ENCODE results near the gene ASTN2.

ASTN2 gene

GRCh38 chr9:117395151-117395650, 19.7 kb downstream of the ASTN2 start:
- Histone ChIP-seq H3K9ac (no peak overlapping the region), H4K20me1 (ENCODE audit: insufficient read depth) (no peaks in the 10 kb centered on the region), H3K27ac (no peak overlapping the region), H3K4me2 (no peak overlapping the region), H2AFZ (ENCODE audit: low read depth) (no peak overlapping the region), H3K4me3 (IDR thresholded peaks at IDR 0.05; ENCODE audit: insufficient read depth, low read depth, low read length) (no peak overlapping the region), H3K36me3 (ENCODE audit: insufficient read depth) (no peaks in the 10 kb centered on the region), H3K27me3 (ENCODE audit: insufficient read depth, low read depth) (no peaks in the 10 kb centered on the region), H3K4me1 (ENCODE audit: low read depth, poor library complexity, severe bottlenecking) (no peaks in the 10 kb centered on the region), H3K79me2 (ENCODE audit: insufficient read depth, low read depth) (no peaks in the 10 kb centered on the region)
- no peak for TF ChIP-seq CTCF (conservative IDR thresholded peaks at IDR 0.05; ENCODE audit: low read depth, low read length)

- H3K27me3 ChIP-seq (ENCODE audit: insufficient read depth, low read depth) = no peaks in the 10 kb centered on the region
- no peak overlapping the region for H3K9ac ChIP-seq
- no peak overlapping the region for H3K4me2 ChIP-seq
- H3K79me2 ChIP-seq (ENCODE audit: insufficient read depth, low read depth) = no peaks in the 10 kb centered on the region
- H3K36me3 ChIP-seq (ENCODE audit: insufficient read depth) = no peaks in the 10 kb centered on the region
- no peak overlapping the region for H3K4me3 ChIP-seq (IDR thresholded peaks at IDR 0.05; ENCODE audit: insufficient read depth, low read depth, low read length)
- H3K27ac ChIP-seq = no peak overlapping the region
- H3K4me1 ChIP-seq (ENCODE audit: low read depth, poor library complexity, severe bottlenecking) = no peaks in the 10 kb centered on the region
- H2AFZ ChIP-seq (ENCODE audit: low read depth) = no peak overlapping the region
- TF ChIP-seq CTCF (conservative IDR thresholded peaks at IDR 0.05; ENCODE audit: low read depth, low read length) = no peak
- H4K20me1 ChIP-seq (ENCODE audit: insufficient read depth) = no peaks in the 10 kb centered on the region
These were observed 20.2 kb downstream of the ASTN2 start for GRCh38 chr9:117394655-117395054.

GRCh38 chr9:117392992-117393391, 21.9 kb downstream of the ASTN2 start:
- H3K36me3 ChIP-seq (ENCODE audit: insufficient read depth) = no peaks in the 10 kb centered on the region
- no peaks in the 10 kb centered on the region for H3K4me1 ChIP-seq (ENCODE audit: low read depth, poor library complexity, severe bottlenecking)
- no peak overlapping the region for H3K27ac ChIP-seq
- H3K27me3 ChIP-seq (ENCODE audit: insufficient read depth, low read depth) = no peaks in the 10 kb centered on the region
- no peak overlapping the region for H2AFZ ChIP-seq (ENCODE audit: low read depth)
- H3K79me2 ChIP-seq (ENCODE audit: insufficient read depth, low read depth) = no peaks in the 10 kb centered on the region
- no peak overlapping the region for H3K4me3 ChIP-seq (IDR thresholded peaks at IDR 0.05; ENCODE audit: insufficient read depth, low read depth, low read length)
- no peak overlapping the region for H3K9ac ChIP-seq
- no peaks in the 10 kb centered on the region for H4K20me1 ChIP-seq (ENCODE audit: insufficient read depth)
- H3K4me2 ChIP-seq = no peak overlapping the region
- no peak for TF ChIP-seq CTCF (conservative IDR thresholded peaks at IDR 0.05; ENCODE audit: low read depth, low read length)

GRCh38 chr9:117387422-117387821, 27.4 kb downstream of the ASTN2 start:
- H3K79me2 ChIP-seq (ENCODE audit: insufficient read depth, low read depth) = no peaks in the 10 kb centered on the region
- H3K4me2 ChIP-seq = no peak overlapping the region
- H4K20me1 ChIP-seq (ENCODE audit: insufficient read depth) = no peaks in the 10 kb centered on the region

More at GRCh38 chr9:117387422-117387821, 27.4 kb downstream of the ASTN2 start:
- H2AFZ ChIP-seq (ENCODE audit: low read depth) = no peak overlapping the region
- H3K27ac ChIP-seq = no peak overlapping the region
- no peaks in the 10 kb centered on the region for H3K27me3 ChIP-seq (ENCODE audit: insufficient read depth, low read depth)
- H3K4me3 ChIP-seq (IDR thresholded peaks at IDR 0.05; ENCODE audit: insufficient read depth, low read depth, low read length) = no peak overlapping the region
- no peak for TF ChIP-seq CTCF (conservative IDR thresholded peaks at IDR 0.05; ENCODE audit: low read depth, low read length)
- no peaks in the 10 kb centered on the region for H3K36me3 ChIP-seq (ENCODE audit: insufficient read depth)
- H3K9ac ChIP-seq = no peak overlapping the region
- no peaks in the 10 kb centered on the region for H3K4me1 ChIP-seq (ENCODE audit: low read depth, poor library complexity, severe bottlenecking)
